Pons (tissue), 1 donor: Measurements from ENCODE around the gene ZFPM1.
"Not testable (repeated sequence)": the region's sequence is repeated elsewhere in the genome, so short reads cannot be mapped to it uniquely, and the experiment has no call there.

ENCODE experiments used
- DNase-seq: peaks from one replicate; pipeline ENCODE4 v3.0.0-alpha.2; 2016; ENCODE audit warnings: low spot score

ZFPM1 gene

DNA sequence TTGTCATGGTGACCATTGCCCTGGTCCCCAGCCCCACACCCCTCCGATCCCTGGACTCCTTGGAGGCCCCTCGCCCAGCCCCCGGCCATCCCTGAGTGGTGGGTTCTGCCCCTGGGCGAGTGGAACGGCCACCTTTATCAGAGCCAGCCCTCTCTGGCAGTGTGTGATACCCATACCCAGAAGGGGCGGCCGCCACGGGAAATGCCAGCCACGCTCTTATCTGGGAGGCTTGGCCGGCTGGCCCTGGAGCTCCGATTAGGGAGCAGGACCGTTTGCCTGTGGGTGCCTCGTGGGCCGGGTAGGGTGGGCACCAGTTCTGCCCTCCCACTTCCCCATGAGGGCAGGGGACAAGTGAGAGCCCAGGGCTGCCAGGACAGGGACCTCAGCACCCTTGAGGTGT, 58.8 kb downstream of the ZFPM1 start:
- DNase-seq, result no peak

DNA sequence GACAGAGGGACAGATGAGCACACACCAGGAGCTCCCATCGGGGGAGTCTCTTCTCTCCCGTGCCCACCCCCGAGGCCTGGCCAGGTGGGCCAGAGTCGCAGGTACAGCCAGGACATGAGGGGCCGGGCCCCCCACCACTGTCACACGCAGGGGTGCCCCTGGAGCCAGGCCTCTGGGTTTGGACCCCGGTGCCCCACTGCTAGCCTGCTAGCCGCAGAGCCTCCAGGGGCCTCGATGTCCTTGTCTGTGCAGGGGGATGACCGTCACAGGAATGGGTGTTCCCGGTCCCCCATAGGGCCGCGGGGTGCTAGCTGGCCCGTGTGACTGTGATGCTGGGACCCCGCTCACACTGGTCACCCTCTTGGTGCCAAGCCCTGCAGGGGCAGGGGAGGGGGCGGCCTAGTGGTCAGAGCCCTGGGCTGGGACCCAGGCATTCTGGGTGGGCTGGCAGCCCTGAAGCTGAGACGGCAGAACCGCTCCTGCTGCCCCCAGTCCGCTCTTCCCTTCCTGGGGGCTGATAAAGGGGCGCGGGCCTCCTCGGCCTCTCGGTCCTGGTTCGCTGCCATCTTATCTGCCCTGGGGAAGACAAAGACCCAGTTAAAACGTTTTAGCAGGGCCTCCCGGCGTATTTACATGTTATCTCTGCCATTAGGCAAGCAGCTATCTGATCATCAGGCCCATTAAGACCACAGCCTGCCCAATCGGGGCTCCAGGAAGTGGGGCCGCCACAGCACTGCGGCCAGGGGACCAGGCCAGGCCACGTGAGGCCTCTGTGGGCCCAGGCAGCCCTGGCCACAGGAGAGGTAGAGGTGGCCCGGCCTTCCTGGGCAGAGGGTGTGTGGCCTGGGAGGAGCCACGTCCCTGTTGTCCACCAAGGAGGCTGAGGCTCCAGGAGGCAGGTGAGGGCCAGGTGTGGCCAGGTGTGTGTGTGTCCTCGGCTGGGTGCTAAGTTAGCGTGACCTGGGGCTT, 59.9 kb downstream of the ZFPM1 start:
- DNase-seq, result no peak

DNA sequence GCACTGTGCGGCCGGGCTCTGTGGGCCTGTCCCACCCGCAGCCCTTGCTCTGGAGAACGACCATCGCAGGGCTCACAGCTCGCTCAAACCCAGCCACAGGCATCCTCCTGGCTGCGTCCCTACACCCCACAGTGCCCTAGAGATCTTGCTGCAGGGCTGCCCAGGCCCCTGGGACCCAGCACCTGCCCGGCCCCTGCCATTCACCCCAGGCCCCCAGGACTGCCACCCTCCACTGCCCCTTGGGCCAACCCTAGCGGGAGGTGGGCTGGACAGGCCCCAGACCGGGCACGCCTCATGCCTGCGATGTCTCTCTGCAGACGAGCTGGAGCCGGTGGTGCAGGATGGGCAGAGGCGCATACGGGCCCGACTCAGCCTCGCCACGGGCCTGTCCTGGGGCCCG, 61.0 kb downstream of the ZFPM1 start:
- DNase-seq, result no peak

DNA sequence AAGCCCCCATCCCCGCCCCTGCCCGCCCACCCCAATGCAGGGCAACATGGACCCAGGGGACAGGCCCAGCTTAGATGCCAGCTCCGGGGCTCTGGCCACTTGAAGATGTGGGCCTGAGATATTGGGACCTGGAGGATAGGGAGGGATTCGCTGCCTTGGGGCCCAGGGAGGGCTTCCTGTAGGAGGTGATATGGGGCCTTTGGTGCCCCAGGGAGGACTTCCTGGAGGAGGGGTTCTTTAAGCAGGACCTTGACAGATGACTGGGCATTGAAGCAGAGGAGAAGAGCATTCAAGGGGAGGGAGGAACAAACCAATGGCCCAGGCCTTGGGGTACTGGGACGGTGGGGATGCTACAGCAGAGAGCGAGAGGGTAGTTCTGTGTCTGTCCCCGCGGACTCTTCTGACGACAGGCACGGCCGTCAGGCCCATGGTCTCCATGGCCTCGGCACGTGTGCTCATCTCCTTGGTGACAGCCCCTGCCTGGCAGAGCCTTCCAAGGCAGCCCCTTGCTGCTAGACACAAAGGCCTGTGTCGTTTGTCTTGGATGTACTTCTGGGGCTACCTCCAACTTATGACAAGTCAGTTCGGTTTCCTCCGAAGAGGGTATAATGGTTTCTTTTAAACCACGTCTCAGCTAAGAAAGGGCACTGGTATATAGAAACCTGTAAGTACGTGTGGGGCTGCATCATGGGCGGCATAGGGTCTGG, 61.6 kb downstream of the ZFPM1 start:
- DNase-seq, result no peak

DNA sequence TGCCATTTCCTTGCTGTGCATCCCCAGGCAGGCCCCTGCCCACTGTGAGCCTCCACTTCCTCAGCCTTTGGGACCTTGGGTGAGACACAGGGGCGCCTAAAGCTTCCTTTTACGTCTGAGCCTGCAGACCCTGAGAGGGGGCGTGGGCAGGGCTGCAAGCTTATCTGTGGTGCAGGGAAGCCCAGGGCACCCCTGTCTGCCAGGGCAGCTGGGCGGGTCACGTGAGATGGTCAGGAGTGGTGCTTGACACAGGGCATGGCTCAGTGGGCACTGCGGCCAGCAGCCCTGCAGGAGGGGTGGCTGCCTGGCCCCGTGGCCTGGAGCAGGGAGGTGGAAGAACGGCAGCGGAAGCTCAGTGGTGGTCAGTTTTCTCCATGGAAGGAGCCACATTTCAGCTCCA, 62.3 kb downstream of the ZFPM1 start:
- no peak for DNase-seq

DNA sequence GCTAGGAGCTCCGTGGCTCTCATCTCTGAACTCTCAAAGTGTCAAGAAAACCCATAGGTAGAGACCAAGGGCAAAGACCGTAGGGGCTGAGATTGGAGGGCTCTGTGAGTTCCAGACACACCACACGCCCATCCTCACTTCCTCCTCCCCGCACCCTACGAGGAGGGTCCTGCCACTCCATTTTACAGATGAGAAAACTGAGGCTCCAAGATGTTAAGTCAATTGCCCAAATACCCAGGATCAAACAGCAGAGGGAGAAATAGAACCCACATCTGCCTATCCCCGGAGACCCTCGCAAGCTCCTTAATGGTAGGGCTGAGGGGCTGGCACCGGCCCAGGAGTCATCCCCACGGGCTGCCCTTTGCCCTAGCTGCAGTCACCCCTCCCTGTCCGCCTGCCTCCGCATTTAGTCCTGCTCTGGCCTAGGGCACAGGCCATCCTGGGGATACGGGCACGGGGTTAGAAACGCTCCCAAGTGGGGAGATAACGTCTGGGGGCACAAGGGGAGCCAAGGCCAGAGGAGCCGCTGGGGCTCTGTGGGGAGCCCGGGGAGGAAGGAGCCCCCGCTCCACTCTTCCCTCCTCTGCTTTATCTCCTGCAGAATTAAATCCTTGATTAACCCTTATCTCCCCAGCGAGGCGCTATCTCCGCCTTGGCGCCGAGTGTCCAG, 63.0 kb downstream of the ZFPM1 start:
- DNase-seq, result no peak

DNA sequence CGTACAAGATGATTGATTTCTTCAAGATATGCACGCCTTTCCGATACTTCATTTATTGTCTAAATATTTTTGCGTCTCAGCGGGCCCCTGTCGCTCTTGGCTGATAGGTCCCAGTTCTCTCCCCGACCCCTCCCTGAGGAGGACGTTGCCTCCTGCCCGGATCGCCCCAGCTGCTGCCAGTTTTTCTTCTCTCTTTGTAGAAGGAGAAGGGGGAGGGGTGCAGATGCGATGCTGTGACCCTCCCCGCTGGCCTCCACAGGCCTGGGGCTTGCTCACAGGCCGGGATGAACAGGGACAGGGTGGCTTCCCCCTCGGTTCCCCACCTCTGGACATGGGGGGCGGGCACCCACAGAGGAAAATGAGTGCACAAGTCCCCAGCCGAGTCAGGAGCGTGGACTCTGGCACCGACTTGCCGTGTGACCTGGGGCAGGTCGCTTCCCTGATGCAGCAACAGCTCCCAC, 63.6 kb downstream of the ZFPM1 start:
- DNase-seq, result no peak

DNA sequence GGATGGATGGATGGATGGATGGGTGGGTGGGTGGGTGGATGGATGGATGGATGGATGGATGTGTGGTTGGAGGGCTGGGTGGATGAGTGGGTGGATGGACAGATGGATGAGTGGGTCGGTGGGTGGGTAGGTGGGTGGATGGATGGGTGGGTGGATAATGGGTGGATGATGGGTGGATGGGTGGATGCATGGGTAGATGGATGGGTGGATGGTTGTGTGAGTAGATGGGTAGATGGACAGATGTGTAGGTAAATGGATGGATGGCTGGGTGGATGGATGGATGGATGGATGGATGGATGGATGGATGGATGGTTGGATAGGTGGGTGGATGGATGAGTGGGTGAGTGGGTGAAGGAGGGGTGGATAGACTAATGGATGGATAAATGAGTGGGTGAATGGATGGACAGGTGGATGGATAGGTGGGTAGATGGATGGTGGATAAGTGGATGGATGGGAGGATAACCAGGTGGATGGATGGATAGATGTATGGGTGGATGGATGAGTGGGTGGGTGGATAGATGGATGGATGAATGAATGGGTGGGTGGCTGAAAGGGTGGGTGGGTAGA, 64.2 kb downstream of the ZFPM1 start:
- DNase-seq, result not testable (repeated sequence)

DNA sequence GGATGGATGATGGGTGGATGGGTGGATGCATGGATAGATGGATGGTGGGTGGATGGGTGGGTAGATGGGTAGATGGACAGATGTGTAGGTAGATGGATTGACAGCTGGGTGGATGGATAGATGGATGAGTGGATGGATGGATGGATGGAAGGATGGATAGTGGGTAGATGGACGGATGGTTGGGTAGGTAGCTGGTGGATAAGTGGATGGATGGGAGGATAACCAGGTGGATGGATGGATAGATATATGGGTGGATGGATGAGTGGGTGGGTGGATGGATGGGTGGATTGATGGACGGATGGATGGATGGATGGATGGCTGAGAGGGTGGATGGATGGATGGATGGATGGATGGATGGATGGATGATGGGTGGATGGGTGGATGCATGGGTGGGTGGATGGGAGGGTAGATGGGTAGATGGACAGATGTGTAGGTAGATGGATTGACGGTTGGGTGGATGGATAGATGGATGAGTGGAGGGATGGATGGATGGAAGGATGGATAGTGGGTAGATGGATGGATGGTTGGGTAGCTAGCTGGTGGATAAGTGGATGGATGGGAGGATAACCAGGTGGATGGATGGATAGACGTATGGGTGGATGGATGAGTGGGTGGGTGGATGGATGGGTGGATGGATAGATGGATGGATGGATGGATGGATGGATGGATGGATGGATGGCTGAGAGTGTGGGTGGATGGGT, 65.5 kb downstream of the ZFPM1 start:
- DNase-seq, result not testable (repeated sequence)

DNA sequence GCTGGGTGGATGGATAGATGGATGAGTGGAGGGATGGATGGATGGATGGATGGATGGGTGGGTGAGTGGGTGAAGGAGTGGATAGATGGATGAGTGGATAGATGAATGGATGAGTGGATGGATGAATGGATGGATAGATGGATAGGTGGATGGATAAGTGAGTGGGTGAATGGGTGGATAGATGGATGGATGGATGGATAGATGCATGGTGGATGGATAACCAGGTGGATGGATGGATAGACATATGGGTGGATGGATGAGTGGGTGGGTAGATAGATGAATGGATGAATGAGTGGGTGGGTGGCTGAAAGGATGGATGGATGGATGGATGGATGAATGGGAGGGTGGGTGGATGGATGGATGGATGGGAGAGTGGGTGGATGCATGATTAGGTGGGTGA, 66.2 kb downstream of the ZFPM1 start:
- no peak for DNase-seq

DNA sequence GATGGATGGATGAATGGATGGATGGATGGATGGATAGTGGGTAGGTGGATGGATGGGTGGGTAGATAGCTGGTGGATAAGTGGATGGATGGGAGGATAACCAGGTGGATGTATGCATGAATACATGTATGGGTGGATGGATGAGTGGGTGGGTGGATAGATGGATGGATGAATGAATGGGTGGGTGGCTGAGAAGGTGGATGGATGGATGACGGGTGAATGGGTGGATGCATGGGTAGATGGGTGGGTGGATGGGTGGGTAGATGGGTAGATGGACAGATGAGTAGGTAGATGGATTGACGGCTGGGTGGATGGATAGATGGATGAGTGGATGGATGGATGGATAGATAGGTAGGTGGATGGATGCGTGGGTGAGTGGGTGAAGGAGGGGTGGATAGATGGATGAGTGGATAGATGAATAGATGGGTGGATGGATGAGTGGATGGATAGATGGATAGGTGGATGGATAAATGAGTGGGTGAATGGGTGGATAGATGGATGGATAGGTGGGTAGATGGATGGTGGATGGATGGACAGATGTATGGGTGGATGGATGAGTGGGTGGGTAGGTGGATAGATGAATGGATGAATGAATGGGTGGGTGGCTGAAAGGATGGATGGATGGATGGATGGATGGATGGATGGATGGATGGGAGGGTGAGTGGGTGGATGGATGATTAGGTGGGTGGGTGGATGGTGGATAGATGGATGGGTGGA, 67.0 kb downstream of the ZFPM1 start:
- DNase-seq, result no peak

DNA sequence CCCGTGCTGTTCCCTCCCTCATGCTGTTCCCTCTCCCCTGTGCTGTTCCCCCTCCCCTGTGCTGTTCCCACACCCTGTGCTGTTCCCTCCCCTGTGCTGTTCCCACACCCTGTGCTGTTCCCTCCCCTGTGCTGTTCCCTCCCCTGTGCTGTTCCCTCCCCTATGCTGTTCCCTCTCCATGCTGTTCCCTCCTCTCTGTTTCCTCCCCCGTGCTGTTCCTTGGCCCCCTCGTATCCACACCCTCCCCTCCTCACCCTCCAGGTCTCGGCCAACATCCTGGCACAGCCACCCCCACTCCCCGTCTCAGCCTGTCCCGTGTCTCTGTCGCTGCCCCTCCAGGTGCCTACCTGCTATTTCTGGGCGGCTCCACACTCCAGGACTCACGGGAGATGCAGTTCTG, 68.6 kb downstream of the ZFPM1 start:
- no peak for DNase-seq

DNA sequence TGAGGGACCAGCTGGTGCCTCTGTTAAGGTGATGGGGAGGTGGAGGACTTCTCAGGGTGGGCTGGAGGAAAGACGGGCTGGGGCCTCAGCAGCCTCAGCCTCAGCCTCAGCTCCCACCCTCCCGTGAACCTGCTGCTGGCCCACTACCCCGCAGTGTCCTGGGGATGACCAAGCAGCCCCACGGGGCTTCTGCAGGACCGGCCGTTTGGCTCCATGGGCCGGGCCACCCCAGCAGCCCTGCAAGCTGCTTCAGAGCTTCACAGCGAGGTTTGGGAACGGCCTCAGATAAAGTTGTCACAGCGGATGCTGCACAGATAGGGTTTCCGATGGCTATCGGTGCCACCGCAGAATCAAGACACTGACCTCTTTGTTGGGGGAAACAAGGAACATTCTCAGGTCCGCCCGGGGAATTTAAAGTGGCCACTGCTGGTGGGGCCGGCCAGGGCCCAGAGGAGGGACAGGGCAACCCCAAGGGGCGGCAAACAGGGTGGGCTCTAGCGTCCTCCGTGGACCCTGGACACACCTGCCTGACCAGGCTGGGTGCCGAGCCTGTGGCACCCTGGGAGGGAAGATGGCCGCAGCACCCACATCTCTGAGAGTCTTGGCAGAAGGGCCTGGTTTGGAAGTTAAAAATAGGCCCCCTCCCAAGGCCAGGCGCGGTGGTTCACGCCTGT, 69.3 kb downstream of the ZFPM1 start:
- no peak for DNase-seq

DNA sequence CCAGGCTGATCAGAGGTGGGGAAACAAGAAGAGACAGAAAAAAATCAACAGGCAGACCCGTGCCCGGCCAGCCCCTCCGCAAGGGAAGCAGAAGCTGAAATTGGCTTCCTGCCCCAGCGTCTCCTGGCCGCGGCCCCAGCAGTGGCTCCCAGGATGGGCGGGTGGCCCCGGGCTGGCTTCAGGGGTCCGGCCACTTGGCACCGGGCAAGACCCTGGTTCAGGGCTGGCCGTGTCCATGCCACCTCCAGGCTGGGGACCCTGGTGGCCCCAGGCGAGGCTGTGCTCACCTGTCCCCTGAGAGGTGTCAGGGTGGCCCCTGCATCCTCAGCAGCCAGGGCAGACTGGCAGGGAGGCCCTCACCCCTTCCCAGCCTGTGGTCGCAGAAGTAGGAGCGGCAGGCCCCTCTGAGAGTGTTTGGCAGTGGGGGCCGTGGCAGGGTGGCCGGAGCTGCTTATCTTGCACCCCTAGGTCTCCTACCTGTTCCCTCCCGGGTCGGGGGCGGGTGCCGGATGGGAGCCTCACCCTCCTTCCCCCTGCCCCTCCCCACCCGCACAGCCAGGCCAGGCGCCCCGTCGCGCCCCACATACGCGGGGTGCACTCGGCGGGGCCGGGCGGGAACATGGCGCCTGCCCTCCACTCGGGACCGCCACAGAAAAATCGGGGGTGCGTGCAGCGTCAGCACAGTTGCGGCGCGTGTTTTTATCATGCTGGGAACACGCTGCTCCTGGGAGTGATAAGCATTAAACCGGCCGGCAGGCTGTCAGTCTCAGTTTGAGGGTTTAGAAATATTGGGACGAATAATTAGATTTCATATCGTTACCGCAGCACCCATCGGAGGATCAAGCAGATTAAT, 70.5 kb downstream of the ZFPM1 start:
- DNase-seq, result no peak

DNA sequence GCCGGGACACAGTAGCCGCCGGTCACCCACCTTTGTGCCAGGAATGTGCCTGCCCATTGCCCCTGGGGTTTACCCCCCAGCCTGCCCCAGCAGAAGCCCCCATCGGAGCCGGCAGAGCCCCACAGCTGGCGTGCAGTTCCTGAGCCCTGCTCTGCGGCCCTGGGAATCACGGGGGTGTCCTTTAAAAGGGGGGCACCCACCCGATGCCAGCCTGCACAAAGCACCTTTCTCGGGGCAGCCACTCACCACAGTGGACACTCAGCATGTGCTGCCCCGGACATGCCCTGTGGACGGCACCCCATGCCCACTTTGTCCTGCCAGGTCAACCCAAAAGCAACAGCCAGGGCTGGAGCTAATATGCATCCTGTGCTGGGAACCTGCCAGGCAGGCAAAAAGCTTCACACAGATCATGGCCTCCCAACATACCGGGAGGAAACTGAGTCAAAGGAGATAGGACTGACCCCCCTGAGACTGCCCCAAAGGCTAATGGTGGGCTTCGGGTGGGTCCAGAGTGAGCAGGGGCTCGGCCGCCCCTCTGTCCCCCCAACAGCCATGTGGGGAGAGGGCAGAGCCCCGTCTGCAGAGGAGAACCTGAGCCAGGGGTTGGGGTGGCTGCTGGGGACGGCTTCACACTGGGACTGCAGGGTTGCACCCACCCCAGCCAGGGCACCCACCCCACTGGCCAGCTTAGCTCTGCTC, 71.3 kb downstream of the ZFPM1 start:
- no peak for DNase-seq

DNA sequence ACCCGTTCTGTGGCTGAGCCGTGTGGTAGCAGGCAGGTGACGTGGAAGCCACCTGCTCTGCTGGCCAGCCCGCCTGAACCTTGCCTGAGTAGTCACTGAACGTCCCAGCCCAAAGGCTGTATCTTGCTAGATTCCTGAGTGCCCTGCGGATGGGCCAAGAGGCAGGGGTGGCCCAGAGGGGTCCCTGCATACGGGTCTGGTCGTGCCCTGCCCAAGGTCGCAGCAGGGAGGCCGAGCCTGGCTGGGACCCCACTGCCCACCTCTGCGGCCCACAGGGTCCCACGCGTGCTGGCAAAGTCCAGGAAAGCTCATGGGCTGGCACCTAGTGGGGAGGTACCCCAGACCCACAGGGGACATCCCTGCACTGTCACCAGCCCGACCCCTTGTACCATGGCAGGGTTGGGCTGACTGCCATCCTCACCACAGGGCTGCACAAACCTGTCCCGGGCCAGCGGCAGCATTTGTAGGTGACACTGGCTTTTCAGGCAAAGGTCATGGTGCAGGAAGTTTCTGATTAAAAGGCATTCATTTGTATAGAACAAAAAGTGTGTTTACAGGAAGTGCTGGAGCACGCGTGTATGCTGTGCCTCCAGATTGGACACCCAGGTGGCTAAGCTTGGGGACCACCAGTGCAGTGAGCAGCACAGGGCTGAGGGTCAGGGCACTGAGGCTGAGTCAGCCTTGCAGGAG, 72.0 kb downstream of the ZFPM1 start:
- DNase-seq, result no peak

DNA sequence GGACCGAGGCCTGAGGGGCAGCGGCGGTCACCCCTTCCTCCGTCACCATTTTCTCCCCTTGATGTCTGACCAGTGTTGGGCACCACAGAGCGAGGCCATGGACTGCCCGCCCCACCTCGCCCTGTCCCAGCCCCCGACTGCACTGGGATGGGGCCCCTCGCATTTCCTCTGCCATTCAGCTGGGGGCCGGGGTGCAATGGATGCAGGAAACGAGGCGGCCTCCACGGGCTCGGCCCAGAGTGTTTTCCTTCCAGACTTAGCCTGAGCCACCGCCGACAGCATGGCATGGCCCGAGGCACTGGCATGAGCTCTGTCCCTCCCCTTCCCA, 72.5 kb downstream of the ZFPM1 start:
- DNase-seq, result no peak
